Measurements from ENCODE around the gene FRY. TPM values are rescaled to one million over a fixed set of nuclear protein-coding genes. Genes with fewer than 3 reads are reported as not detected.

FRY gene
- total and polyA plus RNA-seq, 8 donors: 5.6 to 27.9 (median 21.1) TPM

DNA sequence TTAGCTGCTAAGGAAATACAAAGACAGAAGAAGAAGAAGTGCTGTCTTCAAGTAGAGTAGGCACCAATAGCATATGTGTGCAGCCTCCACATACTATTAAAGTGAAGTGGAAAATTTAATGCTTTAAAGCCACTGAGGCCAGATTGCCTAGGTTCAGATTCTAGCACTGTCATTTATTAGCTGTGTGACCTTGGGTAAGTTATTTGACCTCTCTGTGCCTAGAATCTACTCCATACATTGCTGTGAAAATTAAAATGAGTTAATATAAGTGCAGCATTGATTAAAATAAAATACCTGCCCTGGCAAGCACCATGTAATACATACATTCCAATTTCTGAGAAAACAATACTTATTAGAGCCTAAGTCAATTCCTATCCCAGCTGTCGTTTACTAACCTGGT lies 110.5 kb downstream of the FRY start:
- intact Hi-C loops (cut with DNase I): no loop called here
- no peak for TF ChIP-seq CTCF (IDR thresholded peaks at IDR 0.05)
- no peaks in the 10 kb centered on the region for H3K4me1 ChIP-seq
- 95 to 100% methylated on average over 1 of the region's 1 CpG for WGBS, 2 donors
- no peak overlapping the region for H3K27ac ChIP-seq
- no peaks in the 10 kb centered on the region for H3K9me3 ChIP-seq
- no peaks in the 10 kb centered on the region for H3K27me3 ChIP-seq
- H3K4me3 ChIP-seq: no peak overlapping the region
- DNase-seq (no peak), ATAC-seq (no peak), FAIRE-seq (no peak)
- no peaks in the 10 kb centered on the region for H3K36me3 ChIP-seq

GRCh38 chr13:32142956-32143375 lies 111.4 kb downstream of the FRY start:
- DNase-seq (no peak), ATAC-seq (no peak), FAIRE-seq (no peak)
- H3K4me3 ChIP-seq: no peak overlapping the region
- H3K36me3 ChIP-seq: no peaks in the 10 kb centered on the region
- intact Hi-C loops (cut with DNase I): no loop called here
- no peak for TF ChIP-seq CTCF (IDR thresholded peaks at IDR 0.05)
- H3K27me3 ChIP-seq: no peaks in the 10 kb centered on the region
- no peaks in the 10 kb centered on the region for H3K9me3 ChIP-seq
- no peak overlapping the region for H3K27ac ChIP-seq
- H3K4me1 ChIP-seq: no peaks in the 10 kb centered on the region

- 90 to 93% methylated on average over 2 of the region's 2 CpGs for WGBS, 2 donors
- Histone ChIP-seq H3K27ac (no peak overlapping the region), H3K36me3 (peaks cover 0 to 15% (median 0%) of the 10 kb centered on the region in 3 donors), H3K9me3 (no peaks in the 10 kb centered on the region), H3K27me3 (no peaks in the 10 kb centered on the region), H3K4me1 (no peaks in the 10 kb centered on the region), H3K4me3 (no peak overlapping the region)
- DNase-seq: no peak
- no peak for TF ChIP-seq CTCF (IDR thresholded peaks at IDR 0.05)
- ATAC-seq: no peak
- intact Hi-C loops (cut with DNase I): no loop called here
- no peak for FAIRE-seq
These were observed 115.6 kb downstream of the FRY start for GRCh38 chr13:32147193-32147592.

DNA sequence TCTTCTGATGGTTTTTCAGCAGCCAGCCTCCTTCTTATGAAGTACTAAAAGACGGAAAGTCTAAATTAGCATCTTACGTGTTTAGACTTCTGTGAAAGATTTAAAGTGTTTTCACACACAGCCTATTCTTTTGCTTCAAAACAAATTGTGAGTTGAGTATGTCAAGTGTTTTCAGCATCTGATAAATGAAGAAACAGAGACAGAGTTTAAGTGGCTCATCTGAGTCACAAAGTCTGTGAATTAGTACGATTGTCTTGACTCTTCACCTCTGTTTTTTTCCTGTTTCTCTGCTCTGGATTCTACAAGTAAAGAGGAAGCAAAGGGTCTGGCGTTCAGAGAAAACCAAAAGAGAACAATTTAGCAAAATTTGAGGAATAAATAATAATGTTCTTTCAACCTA lies 116.4 kb downstream of the FRY start:
- intact Hi-C loops (cut with DNase I): no loop called here

GRCh38 chr13:32150239-32150638 lies 118.7 kb downstream of the FRY start:
- DNase-seq (no peak), ATAC-seq (no peak), FAIRE-seq (no peak)
- WGBS, 2 donors: 88 to 100% methylated on average over 1 of the region's 1 CpG
- TF ChIP-seq CTCF (IDR thresholded peaks at IDR 0.05): no peak
- Histone ChIP-seq H3K27ac (no peak overlapping the region), H3K4me1 (no peaks in the 10 kb centered on the region), H3K4me3 (no peak overlapping the region), H3K9me3 (no peaks in the 10 kb centered on the region), H3K27me3 (no peaks in the 10 kb centered on the region), H3K36me3 (peaks cover 0 to 15% (median 0%) of the 10 kb centered on the region in 3 donors)
- intact Hi-C loops (cut with DNase I): no loop called here

More for the DNA sequence above, 116.4 kb downstream of the FRY start:
- no peak for FAIRE-seq
- Histone ChIP-seq H3K36me3 (peaks cover 0 to 15% (median 0%) of the 10 kb centered on the region in 3 donors), H3K4me1 (no peaks in the 10 kb centered on the region), H3K4me3 (no peak overlapping the region), H3K9me3 (no peaks in the 10 kb centered on the region), H3K27me3 (no peaks in the 10 kb centered on the region), H3K27ac (no peak overlapping the region)
- WGBS, 2 donors: 88 to 90% methylated on average over 4 of the region's 4 CpGs
- ATAC-seq: no peak
- no peak for DNase-seq
- no peak for TF ChIP-seq CTCF (IDR thresholded peaks at IDR 0.05)
